ENCODE measurements around the gene TRAPPC8.
A peak's percentile ranks its signal among the peaks of the same experiment; 100 is the strongest.
"Not testable (repeated sequence)": the region's sequence is repeated elsewhere in the genome, so short reads cannot be mapped to it uniquely, and the experiment has no call there.

Gene TRAPPC8

GRCh38 chr18:31942999-31943877 is at the start of gene TRAPPC8:
Gene TRAPPC8 (minus strand): TSS chr18:31943128. CDS start chr18:31942764, 364 bp downstream.
- peak; percentile 96 for DNase-seq (ENCODE audit: low read depth, low spot score)

- no peak for DNase-seq (ENCODE audit: low read depth, low spot score)
Observed at GRCh38 chr18:31990823-31991222, 47.9 kb upstream of the TRAPPC8 start.

GRCh38 chr18:31983976-31984375 is 41.0 kb upstream of the TRAPPC8 start:
- DNase-seq (ENCODE audit: low read depth, low spot score), result no peak

- DNase-seq (ENCODE audit: low read depth, low spot score), result no peak
Observed at GRCh38 chr18:31983020-31983419, 40.1 kb upstream of the TRAPPC8 start.

GRCh38 chr18:31980863-31981262 is 37.9 kb upstream of the TRAPPC8 start:
- DNase-seq (ENCODE audit: low read depth, low spot score), result no peak

- DNase-seq (ENCODE audit: low read depth, low spot score), result no peak
Observed at GRCh38 chr18:31979714-31980113, 36.8 kb upstream of the TRAPPC8 start.

GRCh38 chr18:31978616-31979015 is 35.7 kb upstream of the TRAPPC8 start:
- DNase-seq (ENCODE audit: low read depth, low spot score), result no peak

GRCh38 chr18:31977270-31977872 is 34.4 kb upstream of the TRAPPC8 start:
- DNase-seq (ENCODE audit: low read depth, low spot score), result peak; percentile 4

- no peak for DNase-seq (ENCODE audit: low read depth, low spot score)
Observed at GRCh38 chr18:31976242-31976641, 33.3 kb upstream of the TRAPPC8 start.

- DNase-seq (ENCODE audit: low read depth, low spot score), result no peak
Observed at GRCh38 chr18:31973929-31974546, 31.1 kb upstream of the TRAPPC8 start.

GRCh38 chr18:31970617-31971016 is 27.7 kb upstream of the TRAPPC8 start:
- DNase-seq (ENCODE audit: low read depth, low spot score), result no peak

- no peak for DNase-seq (ENCODE audit: low read depth, low spot score)
Observed at GRCh38 chr18:31965316-31965970, 22.5 kb upstream of the TRAPPC8 start.

- no peak for DNase-seq (ENCODE audit: low read depth, low spot score)
Observed at GRCh38 chr18:31957728-31958127, 14.8 kb upstream of the TRAPPC8 start.

- no peak for DNase-seq (ENCODE audit: low read depth, low spot score)
Observed at GRCh38 chr18:31954349-31954748, 11.4 kb upstream of the TRAPPC8 start.

GRCh38 chr18:31953699-31954098 is 10.8 kb upstream of the TRAPPC8 start:
- not testable (repeated sequence) for DNase-seq (ENCODE audit: low read depth, low spot score)

GRCh38 chr18:31952223-31952622 is 9.3 kb upstream of the TRAPPC8 start:
- no peak for DNase-seq (ENCODE audit: low read depth, low spot score)

- no peak for DNase-seq (ENCODE audit: low read depth, low spot score)
Observed at GRCh38 chr18:31950583-31950982, 7.7 kb upstream of the TRAPPC8 start.

GRCh38 chr18:31948349-31948748 is 5.4 kb upstream of the TRAPPC8 start:
- not testable (repeated sequence) for DNase-seq (ENCODE audit: low read depth, low spot score)

- no peak for DNase-seq (ENCODE audit: low read depth, low spot score)
Observed at GRCh38 chr18:31946305-31947046, 3.5 kb upstream of the TRAPPC8 start.

- no peak for DNase-seq (ENCODE audit: low read depth, low spot score)
Observed at GRCh38 chr18:31943878-31944816, 1.2 kb upstream of the TRAPPC8 start.

All from smooth muscle cell of the brain vasculature (primary cell).